Glomerular visceral epithelial cell (primary cell): ENCODE results near the gene MEPCE.

Experiments
- DNase-seq: peaks from one replicate; pipeline ENCODE4 v3.0.0-alpha.2; 2016; ENCODE audit errors: extremely low spot score

Gene MEPCE

DNA sequence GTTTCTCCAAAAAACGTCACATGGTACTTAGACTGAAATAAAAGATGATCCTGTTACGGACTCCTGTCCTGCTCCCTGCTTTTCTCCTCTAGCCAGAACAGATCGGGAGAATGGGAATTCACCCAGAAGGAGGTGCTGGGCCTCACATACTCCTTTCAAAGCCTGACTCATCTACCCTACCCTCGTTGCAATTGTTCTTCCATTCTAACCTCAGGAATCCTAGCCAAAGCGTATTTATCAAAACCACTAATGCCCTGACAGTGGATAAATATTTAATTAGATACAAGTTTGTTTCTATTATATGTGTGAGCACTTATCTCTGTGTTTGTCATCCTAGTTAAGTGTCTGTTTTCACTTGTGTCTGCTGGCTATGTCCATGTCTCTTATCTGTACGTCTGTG, 22.9 kb upstream of the MEPCE start:
- DNase-seq, result peak; percentile 38

DNA sequence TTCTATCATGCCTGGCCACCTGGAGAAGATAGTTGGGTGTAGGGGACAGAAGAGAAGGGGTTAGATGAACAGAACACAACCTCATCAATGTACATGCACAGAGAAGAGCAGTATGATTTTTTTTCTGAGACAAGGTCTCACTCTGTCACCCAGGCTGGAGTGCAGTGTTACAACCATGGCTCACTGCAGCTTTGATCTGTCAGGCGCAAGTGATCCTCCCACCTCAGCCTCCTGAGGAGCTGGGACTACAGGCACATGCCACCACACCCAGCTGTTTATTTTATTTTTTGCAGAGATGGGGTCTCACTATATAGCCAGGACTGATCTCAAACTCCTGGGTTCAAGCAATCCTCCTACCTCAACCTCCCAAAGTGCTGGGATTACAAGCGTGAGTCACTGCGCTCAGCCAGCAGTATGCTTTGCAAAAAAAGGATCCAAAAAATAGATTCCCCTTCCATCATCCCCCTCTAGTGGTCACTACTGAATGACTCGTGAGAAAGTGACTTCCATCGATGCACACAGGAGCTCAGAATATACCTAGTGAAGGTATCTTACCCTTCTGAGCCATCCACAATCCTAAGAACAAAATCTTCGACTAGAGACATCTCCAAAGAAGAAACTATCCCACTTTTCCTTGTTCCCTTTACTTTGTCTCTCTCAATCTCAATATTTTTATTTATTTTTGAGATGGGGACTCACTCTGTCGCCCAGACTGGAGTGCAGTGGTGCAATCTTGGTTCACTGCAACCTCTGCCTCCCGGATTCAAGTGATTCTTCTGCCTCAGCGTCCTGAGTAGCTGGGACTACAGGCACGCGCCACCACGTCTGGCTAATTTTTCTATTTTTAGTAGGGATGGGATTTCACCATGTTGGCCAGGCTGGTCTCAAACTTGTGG, 22.1 kb upstream of the MEPCE start:
- peak; percentile 64 for DNase-seq

DNA sequence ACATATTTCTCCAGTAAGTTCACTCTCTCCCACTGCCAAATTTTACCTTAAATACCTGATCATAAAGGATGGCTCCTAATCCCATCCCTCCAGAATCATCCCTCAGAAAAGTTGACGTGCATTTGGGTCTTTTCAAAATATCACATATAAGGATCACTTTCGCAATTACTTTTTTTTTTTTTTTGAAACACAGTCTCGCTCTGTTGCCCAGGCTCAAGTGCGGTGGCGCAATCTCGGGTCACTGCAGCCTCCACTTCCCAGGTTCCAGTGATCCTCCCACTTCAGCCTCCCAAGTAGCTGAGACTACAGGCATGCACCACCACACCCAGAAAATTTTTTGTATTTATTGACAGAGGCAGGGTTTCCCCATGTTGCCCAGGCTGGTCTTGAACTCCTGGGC, 18.5 kb upstream of the MEPCE start:
- DNase-seq, result no peak

DNA sequence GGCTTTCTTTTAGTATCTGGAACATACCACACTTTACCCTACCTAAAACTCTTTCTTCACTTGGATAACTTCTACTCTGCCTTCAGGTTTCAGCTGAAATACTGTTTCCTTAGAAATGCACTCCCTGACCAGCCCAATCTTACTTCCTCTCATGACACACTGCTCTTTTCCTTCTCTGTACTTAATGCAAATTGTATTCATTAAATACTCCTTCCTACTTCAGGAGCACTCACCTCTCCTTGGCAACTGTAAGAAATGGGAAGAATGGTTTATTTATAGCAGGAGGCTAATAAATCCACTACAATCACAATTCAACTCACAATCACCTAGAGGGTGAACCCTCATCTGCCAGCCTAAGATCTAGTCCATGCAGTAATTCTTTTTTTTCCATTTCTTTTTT, 16.3 kb upstream of the MEPCE start:
- DNase-seq, result no peak

DNA sequence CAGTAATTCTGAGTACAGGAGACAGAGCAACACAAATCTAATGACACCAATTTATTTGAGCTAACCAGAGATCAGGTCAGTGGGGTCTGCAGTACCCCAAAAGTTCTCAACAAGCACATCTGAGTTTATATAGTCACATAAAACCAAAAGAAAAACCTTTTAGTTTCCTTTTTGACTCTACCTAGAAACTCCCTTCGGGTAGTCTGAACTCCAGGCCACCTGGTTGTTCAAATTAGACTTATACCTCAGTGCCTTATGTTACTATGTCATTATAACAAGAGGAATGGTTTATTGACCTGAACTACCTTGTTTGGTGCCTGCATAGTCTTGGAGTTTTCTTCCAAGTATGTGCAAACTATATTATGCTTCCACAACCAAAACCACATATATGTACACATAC, 15.7 kb upstream of the MEPCE start:
- no peak for DNase-seq

DNA sequence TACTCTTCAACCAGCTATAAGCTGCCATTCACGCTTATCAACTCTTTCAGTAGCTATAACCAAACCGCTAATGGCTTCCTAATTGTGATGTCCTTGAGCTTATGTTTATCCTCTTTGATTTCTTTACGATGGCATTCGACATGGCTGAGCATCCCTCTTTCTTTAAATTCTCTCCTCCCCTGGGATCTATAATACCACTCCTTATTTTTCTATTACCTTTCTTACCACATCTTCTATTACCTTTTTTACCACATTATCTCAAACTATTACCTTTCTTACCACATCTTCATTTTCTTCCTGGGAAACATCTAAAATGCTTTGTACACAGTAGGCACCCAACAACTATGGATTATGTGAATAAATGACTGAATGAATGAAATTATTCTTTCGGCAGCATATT, 14.2 kb upstream of the MEPCE start:
- no peak for DNase-seq

DNA sequence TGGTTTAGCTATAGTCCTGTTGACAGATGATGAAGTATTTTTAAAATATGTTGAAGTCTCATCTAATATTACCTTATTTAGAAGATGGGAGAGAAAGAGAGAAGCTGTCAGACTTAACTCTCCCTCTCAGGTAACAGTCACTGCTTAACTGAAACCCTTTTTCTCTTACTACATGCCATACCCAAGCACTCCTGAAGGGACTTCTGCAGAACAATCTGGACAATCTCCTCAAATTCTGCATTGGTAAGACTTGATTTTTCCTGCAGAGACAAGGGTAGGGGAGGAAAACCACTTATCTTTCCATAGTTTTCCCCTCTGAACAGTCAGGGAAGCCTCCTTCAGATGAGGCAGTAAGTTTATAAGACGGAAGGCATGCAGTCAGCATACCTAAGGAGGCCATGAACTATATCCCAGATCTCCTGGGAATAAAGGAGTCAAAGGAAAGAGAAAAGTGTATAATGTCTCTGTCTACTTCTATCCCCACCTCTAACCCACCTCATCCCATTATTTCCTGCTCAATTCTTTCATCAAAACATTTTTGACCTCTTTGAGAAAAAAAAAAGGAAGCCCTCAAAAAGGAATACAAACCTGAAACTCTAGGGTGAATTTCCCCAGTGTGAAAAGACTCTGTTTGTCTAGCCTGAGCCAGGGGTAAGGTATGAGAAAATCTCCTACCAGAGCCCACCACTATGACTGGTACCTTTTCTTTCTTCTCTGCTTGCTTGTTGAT, 10.5 kb upstream of the MEPCE start:
- DNase-seq, result no peak

DNA sequence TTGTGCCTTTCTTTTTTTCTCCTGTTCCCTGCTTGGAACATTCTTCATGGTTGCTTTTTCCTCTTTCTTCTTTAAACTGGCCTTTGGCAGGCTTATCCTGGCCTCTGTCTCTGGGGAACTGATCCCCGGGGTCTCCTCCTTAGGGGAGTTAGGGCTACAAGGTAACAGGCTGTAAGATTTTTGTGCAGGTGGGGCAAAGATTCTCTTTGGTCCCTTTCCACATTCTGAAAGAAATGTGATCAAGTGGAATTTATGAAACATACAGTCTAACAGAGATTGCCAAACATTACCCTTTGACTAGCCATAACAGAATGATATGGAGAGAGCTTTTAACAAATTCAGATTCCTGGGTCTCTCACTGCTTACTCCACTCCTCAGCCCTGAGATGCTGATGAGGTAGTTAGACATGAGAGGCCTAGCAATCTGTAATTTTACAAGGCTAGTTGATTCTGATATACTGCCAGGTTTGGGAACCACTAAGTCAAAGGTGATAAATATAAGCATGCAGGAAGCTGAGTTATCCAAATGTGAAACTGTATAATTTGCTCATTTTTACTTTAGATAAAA, 9.9 kb upstream of the MEPCE start:
- DNase-seq, result no peak

DNA sequence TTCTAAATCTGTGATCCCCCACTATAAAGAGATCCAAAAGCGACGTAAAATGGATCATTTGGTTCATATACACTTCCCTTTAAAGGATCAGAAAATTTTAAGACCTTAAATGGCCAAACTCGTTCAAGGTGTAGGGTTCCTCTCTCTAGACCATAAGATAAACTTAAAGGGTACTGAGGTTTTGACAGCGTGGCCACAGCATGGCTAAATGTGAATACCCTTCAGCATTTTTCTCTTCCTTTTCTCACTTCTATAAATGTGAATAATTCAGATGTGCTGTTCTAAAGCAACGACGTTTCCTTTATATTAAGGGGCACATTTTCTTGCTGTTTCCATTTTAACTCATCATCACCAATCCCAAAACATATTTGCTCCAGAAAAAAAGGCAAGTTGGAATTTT, 6.3 kb upstream of the MEPCE start:
- no peak for DNase-seq

DNA sequence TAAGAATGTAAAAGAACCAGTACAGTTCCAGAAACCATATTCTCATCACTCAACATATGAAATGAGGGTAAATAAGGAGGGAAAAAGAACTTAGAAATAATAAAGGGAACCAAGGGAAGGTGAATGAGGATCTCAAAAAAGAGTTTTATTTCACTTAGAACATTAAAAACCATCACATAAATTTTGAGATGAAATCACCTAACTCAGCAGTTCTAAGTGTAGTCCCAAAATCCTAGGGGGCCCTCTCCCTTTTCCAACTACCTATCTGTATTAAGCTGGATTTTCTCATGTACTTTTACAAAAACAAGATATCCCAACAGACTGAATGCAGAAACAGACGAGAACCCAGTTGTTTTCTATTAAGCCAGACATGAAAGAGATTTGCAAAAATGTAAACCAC, 4.3 kb upstream of the MEPCE start:
- no peak for DNase-seq

DNA sequence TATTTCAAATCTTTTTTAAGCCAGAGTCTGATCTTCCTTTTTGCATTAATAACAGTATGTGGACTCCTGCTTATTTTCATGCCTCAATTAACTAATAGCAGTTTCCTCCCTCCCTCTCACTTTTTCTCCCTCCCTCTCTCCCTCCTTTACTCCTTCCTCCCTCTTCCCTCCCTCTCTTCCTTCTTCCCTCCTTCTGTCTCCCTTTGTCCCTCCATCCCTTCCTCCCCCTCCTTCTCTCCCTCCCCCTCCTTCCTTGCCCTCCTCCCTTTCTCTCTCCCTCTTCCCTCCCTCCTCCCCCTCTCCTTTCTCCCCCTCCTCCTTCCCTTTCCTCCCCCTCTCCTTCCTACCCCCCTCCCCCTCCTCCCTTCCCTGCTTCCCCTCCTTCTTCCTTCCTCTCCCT, 3.1 kb upstream of the MEPCE start:
- DNase-seq, result no peak

DNA sequence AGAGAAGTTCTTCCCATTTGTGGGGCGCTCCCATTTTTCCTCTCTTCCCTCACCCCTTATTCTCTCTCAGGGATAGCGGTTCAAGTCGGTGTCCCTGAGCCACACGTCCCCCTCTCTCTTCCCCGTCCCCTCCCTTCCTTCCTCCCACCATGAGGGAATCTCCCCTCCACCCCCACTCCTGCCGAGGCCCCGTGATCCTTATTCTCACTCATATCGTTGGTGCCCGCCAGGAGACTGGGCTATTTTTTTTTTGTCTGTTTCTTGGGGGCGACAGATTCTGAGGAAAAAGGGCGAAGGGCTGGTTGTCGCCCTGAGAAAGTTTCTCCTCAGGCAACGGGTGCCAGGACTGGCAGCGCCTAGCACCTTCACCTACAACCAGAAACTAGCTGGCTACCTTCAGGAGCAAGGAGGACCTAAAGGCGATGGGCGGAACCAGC, 1.9 kb upstream of the MEPCE start:
- DNase-seq, result no peak

DNA sequence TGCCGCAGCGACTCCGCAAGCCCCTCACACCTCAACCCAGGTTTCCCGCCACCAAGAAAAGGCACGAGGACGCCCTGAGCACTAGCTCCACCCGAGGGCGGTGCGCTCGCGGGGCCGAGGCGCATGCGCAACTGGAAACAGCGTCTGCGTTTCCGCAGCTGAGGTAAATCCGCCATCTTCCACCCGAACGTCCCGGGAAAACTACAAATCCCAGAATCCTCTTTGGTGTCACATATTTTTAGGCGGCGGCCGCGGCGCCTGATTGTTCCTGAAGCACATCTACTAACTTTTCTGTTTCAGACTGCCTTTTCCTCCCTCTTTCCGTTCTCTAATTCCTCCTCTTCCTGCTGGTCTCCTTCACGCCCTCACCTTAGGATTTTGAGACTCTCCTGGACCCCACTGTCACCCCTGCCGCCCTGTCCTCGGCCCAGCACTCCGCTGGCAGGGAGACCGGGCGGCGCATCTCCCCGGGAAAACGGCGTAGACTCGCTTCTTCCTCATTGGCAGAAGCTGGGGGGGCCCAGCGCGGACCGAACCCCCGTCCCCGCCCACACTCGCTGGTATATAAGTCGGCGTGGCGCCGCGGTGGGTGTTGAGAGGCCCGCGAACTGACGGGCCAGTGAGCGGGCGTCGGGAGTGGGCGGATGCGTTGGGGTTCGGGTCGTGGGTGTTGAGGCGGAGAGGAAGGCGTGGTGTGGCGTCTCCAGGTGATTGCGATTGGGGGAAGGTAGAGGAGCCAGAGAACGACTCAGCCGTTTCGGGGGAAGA, 1.2 kb upstream of the MEPCE start, which contains the start of gene ZCWPW1:
TSS of gene ZCWPW1 (minus strand) at position 505 of the 768 bp plus-strand sequence. CDS start 8,054 bp downstream, outside the sequence.
- peak; percentile 96 for DNase-seq

DNA sequence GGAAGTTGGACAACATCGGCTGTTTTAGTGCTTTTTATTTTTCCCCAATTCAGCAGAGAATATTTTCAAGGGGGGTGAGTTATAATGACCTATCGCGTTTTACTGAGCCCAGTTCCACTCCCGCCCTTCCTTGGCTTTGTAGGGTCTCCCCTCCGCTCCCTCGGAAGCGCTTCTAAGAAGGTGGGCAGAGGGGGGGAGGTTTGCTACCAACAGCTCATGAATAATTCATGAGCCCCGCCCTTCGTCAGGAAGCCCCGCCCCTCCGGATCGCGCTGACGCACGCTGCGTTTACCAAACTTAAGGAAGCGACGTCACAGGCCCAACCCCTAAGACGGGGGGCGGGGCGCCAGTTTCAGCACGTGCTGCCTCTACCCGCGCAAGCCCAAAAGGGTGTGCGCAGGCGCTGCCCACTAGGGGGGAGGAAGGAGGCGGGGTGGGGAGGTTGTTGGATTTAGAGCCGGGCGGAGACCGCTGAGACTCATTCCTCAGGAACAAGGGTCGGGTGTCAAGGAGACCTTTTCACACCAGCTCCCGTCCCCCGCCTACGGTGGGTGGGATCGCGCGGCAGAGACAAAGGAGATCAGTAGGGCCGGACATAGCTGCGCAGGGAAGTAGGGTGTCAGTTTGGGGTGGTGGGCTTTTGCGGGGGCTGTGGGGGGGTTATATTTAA, 529 bp upstream of the MEPCE start:
- peak; percentile 100 for DNase-seq

DNA sequence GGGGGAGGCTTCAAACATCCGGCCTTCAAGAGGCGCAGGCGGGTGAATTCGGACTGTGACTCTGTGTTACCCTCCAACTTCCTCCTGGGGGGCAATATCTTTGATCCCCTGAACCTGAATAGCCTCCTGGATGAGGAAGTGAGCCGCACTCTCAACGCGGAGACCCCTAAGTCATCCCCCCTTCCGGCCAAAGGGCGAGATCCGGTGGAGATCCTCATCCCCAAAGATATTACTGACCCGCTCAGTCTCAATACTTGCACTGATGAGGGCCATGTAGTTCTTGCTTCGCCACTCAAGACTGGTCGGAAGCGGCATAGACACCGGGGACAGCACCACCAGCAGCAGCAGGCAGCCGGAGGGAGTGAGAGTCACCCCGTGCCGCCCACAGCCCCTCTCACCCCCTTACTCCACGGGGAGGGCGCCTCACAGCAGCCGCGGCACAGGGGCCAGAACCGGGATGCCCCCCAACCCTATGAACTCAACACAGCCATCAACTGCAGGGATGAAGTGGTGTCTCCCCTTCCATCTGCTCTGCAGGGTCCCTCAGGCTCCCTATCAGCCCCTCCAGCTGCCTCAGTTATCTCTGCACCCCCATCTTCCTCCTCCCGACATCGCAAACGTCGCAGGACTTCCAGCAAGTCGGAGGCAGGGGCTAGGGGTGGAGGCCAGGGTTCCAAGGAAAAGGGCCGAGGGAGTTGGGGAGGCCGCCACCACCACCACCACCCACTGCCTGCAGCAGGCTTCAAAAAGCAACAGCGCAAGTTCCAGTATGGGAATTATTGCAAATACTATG, 1.1 kb downstream of the MEPCE start:
- no peak for DNase-seq

DNA sequence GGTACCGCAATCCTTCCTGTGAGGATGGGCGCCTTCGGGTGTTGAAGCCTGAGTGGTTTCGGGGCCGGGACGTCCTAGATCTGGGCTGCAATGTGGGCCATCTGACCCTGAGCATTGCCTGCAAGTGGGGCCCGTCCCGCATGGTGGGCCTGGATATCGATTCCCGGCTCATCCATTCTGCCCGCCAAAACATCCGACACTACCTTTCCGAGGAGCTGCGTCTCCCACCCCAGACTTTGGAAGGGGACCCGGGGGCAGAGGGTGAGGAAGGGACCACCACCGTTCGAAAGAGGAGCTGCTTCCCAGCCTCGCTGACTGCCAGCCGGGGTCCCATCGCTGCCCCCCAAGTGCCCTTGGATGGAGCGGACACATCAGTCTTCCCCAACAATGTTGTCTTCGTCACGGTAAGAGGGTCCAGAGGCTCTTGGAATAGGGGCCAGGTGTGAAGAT, 1.7 kb downstream of the MEPCE start:
- DNase-seq, result no peak

DNA sequence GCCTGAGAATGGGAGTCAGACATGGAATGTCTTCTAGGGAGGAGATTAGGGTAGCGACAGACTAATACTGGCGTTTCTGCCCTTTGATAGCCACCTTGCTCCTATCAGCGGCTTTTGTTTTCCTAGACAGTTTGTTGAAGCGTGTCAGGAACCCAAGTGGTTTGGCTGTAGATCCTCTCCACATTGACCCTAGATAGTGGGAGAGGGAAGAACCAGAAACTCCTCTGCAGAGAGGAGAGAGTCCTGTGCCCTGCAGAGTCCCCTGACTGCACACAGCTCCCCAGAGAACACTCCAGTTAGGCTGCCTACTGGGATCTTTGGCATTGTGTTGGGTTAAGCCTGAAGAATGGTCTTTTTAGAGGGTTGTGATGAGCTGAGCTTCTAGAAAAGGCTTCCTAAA, 2.4 kb downstream of the MEPCE start:
- DNase-seq, result no peak

DNA sequence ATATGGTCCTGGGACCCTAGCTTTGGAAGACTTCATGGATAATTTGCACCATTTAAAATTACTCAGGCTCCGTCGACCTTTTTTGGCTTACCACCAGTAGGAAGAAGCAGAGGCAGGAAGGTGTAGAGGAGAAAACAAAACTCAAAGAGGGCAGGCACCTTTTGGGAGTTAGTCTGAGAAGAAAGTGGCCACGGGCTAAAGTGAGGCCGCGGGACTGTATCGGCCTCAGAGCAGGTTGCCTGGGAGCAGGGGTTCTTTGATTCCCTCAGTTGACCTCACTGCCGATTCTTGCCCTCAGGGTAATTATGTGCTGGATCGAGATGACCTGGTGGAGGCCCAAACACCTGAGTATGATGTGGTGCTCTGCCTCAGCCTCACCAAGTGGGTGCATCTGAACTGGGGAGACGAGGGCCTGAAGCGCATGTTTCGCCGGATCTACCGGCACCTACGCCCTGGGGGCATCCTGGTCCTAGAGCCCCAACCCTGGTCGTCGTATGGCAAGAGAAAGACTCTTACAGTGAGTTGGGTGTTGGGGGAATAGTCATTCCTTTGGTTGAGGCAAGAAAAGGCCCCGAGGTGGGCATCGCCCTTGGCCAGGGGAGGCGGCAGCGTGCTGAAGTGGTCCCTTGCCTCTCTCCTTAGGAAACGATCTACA, 3.1 kb downstream of the MEPCE start:
- DNase-seq, result no peak

DNA sequence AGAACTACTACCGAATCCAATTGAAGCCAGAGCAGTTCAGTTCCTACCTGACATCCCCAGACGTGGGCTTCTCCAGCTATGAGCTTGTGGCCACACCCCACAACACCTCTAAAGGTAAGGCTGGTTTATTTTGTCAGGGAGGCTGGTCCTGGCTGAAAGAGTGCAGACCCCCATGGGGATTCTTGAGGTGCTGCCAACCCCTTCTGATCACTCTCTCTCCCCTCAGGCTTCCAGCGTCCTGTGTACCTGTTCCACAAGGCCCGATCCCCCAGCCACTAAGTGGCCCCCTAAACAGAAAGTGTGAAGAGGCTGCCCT, 3.6 kb downstream of the MEPCE start:
- DNase-seq, result no peak
